NCI-H2171 treated with DMSO at 0.1 percent for 48 hours (cell line): ENCODE measurements around the gene ELAVL1.
"Not testable (repeated sequence)": the region's sequence is repeated elsewhere in the genome, so short reads cannot be mapped to it uniquely, and the experiment has no call there.

Experiments used
- DNase-seq: peaks from one replicate; lab custom pipeline; 2025; lab: John Stamatoyannopoulos, UW

Gene ELAVL1

DNA sequence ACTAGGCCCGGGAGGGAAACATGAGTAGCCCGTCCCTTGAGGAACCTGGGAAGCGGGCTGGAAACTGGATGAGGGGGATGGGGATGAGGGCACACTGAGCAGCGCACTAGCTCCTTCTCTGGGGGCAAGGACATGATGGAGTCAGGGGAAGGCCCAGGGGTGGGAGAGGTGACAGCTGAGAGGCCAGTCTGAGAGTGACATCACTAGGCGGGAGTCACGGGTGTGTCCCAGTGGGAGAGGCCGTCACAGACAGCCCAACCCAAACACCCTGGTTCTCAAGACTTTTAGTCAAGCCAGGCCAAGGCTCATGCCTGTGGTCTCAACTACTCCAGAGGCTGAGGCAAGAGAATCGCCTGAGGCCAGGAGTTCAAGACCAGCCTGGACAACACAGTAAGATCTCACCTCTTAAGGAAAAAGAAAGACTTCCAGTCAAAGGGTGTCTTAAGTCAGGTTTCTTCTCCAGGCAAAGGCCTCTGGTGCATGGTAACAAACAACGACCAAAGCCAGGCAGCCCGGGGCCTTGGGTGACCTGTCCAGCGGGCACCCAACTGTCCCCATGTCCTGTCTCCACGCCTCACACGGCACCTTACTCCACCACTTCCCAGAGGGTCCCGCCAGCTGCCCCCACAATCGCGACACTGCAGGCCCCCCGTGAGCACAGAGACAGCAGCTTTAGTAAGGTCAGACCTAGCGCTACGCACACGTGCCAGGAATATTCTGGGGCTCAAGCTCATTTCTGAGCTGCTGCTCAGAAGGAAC lies 36.5 kb downstream of the ELAVL1 start:
- DNase-seq, result no peak

DNA sequence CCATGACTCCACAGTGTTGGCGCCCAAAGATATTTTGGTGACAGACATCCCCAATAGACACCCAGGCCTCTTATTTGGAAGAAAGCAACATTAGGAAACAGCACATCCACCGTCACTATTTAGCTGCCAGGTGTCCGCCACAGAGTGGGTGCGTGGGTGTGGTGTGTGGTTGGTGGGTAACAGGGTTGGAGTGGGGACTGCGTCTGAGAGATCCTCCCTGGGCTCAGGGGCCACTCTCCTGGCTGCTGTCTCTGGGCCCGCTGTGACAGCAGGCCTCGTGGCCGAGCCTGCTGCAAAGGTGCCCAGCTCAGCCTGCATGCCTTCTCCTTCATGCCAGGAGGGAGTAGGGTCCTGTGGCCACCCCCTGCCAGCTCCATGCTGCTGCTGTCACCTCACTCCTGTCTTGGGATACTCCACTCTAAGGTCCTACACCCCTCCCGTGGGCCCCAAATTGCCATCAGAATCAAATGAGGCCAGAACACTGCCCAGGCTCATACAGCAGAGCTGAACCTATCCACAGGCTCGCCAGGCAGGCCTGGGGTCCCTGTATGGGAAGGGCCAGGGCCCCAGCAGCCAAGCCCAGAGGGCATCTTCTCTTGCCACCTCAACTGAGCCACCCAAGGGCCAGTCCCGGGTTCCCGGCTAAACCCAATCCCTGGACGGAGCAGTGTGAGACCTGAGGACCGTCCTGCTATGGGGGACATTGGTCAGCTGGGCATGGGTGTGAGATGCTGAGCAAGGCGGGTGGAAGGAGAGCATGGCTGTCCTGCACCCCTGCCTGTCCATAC lies 37.2 kb downstream of the ELAVL1 start:
- DNase-seq, result no peak

- no peak for DNase-seq
Measured at GRCh38 chr19:7965921-7966665, 39.3 kb downstream of the ELAVL1 start.

GRCh38 chr19:7965259-7965841 lies 40.1 kb downstream of the ELAVL1 start:
- DNase-seq, result no peak

DNA sequence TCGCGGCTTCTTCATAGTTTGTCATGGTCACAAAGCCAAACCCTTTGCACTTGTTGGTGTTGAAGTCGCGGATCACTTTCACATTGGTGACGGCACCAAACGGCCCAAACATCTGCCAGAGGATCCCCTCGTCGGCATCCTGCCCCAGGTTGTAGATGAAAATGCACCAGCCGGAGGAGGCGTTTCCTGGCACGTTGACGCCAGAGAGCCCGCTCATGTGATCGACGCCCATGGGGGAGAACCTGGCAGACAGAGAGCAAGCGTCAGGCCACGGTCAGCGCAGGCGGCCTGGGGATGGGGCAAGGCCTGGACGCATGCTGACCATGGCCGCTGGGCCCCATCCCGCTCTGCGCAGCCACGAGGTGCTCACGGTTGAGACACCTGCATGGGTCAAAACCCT lies 41.9 kb downstream of the ELAVL1 start:
- DNase-seq, result no peak

DNA sequence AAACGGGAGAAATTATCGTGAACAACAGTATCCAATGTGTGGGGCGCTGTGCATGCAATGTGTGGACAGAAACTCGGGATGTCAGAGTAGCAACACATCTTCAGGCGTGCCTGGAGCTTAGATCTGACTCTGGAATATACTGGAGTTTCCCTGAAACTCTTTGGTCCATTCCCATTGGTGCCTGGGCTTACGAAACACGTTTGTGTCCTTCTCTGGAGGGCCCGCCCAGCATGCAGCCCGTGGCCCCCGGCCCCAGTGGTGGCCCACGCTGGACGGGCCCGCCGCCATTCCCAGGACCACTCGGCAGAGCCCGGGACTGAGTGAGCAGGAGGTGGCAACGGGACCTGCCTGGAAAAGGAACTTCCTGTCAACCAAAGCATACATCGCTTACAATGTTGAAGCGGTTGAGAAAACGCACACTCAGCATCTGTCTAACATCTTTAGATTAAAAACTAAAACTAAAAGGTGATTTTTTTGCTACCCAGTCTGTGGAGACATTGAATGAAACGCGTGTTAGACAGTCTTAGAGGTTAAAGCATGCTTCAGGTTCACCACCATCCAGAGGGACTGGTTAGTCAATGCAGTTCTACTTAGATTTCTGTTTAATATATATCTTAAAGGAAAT lies 42.7 kb downstream of the ELAVL1 start:
- DNase-seq, result no peak

GRCh38 chr19:7961920-7962626 lies 43.4 kb downstream of the ELAVL1 start:
- no peak for DNase-seq

GRCh38 chr19:7961082-7961481 lies 44.4 kb downstream of the ELAVL1 start:
- DNase-seq, result not testable (repeated sequence)

- DNase-seq, result no peak
Measured at GRCh38 chr19:7959211-7959610, 46.2 kb downstream of the ELAVL1 start.

- no peak for DNase-seq
Measured at GRCh38 chr19:7955696-7956095, 49.7 kb downstream of the ELAVL1 start.

DNA sequence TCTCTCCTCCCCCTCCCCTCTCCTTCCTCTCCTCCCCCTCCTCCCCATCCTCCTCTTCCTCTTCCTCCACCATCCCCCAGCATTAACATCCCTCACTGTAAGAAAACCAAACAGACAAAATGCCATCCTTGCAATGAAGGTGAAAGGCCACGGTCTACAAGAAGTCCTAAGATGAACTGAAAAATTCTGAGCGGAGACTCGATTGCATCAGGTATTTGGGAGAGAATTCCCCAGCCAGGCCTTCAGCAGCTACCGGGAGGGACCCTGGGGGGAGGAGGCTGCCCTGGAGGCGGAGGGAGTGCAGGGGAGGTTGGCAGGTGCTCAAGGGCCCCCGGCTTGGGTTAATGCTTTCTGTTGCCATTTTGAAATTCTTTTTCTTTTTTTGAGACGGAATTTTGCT lies 51.9 kb downstream of the ELAVL1 start:
- DNase-seq, result no peak

- DNase-seq, result no peak
Measured at GRCh38 chr19:7953060-7953459, 52.4 kb downstream of the ELAVL1 start.

- peak; percentile 45 for DNase-seq
Measured at GRCh38 chr19:7947939-7948338, 57.5 kb downstream of the ELAVL1 start.

GRCh38 chr19:7944177-7944761 lies 61.2 kb downstream of the ELAVL1 start:
- DNase-seq, result peak; percentile 96

- DNase-seq, result peak; percentile 100
Measured at GRCh38 chr19:7943444-7944176, 61.8 kb downstream of the ELAVL1 start, which contains the start of gene TIMM44. Gene TIMM44, minus strand, starts transcription at chr19:7943666. Its CDS starts 15 bp downstream, at chr19:7943651.

DNA sequence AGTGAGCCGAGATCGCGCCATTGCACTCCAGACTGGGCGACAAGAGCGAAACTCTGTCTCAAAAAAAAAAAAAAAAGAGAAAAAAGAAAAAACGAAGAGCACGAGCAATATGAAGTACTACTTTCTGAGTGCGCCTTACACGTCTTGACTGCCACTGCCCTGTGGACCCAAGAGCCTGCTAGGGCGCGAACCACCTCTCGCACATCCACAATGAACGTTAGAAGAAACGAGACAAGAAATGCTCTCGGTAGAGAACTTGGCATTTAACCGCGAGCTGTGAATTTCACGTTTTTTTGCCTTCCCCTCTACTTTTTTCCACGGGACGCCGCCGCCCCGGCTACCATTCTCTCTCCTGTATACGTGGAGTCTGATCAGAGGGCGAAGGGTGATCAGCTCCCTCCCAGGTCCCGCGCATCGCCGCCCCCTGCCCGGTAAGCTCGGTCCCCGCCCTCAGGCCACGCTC lies 62.4 kb downstream of the ELAVL1 start:
- DNase-seq, result no peak

DNA sequence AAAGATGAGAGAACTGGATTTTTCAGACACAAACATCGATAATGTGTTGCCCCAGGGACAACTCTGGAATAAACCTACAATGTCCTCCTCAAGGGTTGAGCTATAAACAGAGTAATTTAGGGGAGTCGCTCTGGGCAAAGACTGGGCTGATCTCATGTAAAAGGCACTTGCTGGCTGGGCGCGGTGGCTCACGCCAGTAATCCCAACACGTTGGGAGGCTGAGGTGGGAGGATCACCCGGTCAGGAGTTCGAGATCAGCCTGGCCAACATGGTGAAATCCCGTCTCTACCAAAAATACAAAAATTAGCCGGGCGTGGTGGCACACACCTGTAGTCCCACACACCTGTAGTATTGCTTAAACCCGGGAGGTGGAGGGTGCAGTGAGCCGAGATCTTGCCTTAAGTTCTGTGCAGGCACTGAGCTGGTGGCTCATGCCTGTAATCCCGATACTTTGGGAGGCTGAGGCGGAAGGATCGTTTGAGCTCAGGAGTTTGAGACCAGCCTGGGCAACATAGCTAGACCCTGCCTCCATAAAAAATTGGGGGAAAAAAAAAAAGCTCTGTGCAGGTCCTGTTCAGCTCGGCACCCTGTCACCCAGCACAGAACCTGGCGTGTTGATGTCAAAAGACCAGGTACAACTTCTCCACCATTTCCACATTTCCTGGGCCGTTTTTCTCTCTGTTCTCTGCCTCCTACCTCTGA lies 63.4 kb downstream of the ELAVL1 start:
- DNase-seq, result no peak

DNA sequence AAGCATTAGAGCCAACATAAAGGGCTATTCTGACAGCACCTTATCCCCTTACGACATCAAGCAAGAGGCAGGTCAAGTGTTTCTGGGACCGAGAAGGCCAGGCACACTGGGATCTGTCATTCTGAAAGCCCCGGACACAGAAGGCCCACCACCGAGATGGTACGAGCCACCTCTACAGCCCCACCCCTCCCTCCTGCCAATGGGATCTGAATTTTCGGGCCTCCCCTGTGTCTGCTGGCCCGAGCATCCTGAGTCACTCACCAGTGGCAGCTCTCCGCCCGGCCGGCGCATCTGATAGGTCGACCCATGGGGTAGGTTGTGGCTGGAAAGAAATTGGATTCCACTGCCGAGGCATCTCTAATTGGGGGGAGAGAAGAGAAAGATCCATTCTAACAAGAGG lies 64.6 kb downstream of the ELAVL1 start:
- no peak for DNase-seq

- no peak for DNase-seq
Measured at GRCh38 chr19:7934766-7935165, 70.7 kb downstream of the ELAVL1 start.
